HepG2 (cell line): ENCODE measurements around the gene GAL3ST2. TPM values are rescaled to one million over a fixed set of nuclear protein-coding genes. Genes with fewer than 3 reads are reported as not detected.

Experiments used
- AGO1 ChIP-seq: fragments of 200-400 bp; formaldehyde crosslinking; IDR thresholded peaks from 2 replicates; pipeline ENCODE4 v1.6.1; 2017; ENCODE audit warnings: mild to moderate bottlenecking, low read depth, low read length, moderate library complexity; ENCODE audit not compliant: poor library complexity, severe bottlenecking
- KAT8 ChIP-seq: IDR thresholded peaks from 2 replicates; pipeline ENCODE4 v1.6.1; 2016; ENCODE audit warnings: missing genetic modification reagents, missing compliant biosample characterization
- KDM5A ChIP-seq: fragments of 200-600 bp; sonication (generic); IDR thresholded peaks from 2 replicates; pipeline ENCODE4 v1.7.0; 2018; ENCODE audit warnings: antibody characterized with exemption, mild to moderate bottlenecking, low read length, borderline replicate concordance
- KLF9 ChIP-seq: IDR thresholded peaks from 2 replicates; pipeline ENCODE4 v1.6.1; 2016; ENCODE audit warnings: low read depth
- KMT2A ChIP-seq: sonication (generic); formaldehyde crosslinking; IDR thresholded peaks from 2 replicates; pipeline ENCODE4 v1.4.0; 2020; ENCODE audit warnings: missing genetic modification reagents
- PRDM10 ChIP-seq: sonication (generic); formaldehyde crosslinking; IDR thresholded peaks from 2 replicates; pipeline ENCODE4 v1.4.0; 2020; ENCODE audit warnings: low read depth, missing genetic modification reagents
- RXRA ChIP-seq: sonication (generic); formaldehyde crosslinking; IDR thresholded peaks from 2 replicates; pipeline ENCODE4 v1.5.1; 2020; ENCODE audit warnings: missing genetic modification reagents
- SIN3B ChIP-seq: fragments of 150-350 bp; IDR thresholded peaks from 2 replicates; pipeline ENCODE4 v1.6.1; 2014; ENCODE audit warnings: low read length
- SOX5 ChIP-seq: IDR thresholded peaks from 2 replicates; pipeline ENCODE4 v1.6.1; 2016; ENCODE audit warnings: borderline replicate concordance
- TEAD2 ChIP-seq: sonication (generic); formaldehyde crosslinking; IDR thresholded peaks from 2 replicates; pipeline ENCODE4 v1.9.0; 2021; ENCODE audit warnings: missing genetic modification reagents
- TERF1 ChIP-seq: sonication (generic); formaldehyde crosslinking; IDR thresholded peaks from 2 replicates; pipeline ENCODE4 v1.8.0; 2022; ENCODE audit warnings: mild to moderate bottlenecking, missing genetic modification reagents, moderate library complexity
- TIGD3 ChIP-seq: sonication (generic); formaldehyde crosslinking; IDR thresholded peaks from 2 replicates; pipeline ENCODE4 v1.5.1; 2020; ENCODE audit warnings: mild to moderate bottlenecking, missing genetic modification reagents, borderline replicate concordance
- ZNF160 ChIP-seq: sonication (generic); formaldehyde crosslinking; IDR thresholded peaks from 2 replicates; pipeline ENCODE4 v1.8.0; 2022; ENCODE audit warnings: mild to moderate bottlenecking, inconsistent platforms, missing genetic modification reagents
- ZNF235 ChIP-seq: sonication (generic); formaldehyde crosslinking; IDR thresholded peaks from 2 replicates; pipeline ENCODE4 v1.8.1; 2023; ENCODE audit warnings: mild to moderate bottlenecking, missing genetic modification reagents, borderline replicate concordance
- ZNF367 ChIP-seq: sonication (generic); formaldehyde crosslinking; IDR thresholded peaks from 2 replicates; pipeline ENCODE4 v1.4.0; 2020; ENCODE audit warnings: missing genetic modification reagents, borderline replicate concordance
- ZNF468 ChIP-seq: sonication (generic); formaldehyde crosslinking; IDR thresholded peaks from 2 replicates; pipeline ENCODE4 v1.8.0; 2022; ENCODE audit warnings: mild to moderate bottlenecking, moderate library complexity, missing genetic modification reagents
- polyA plus RNA-seq, 8 experiments: library from polyadenylated mRNA; depleted of rRNA in 3 of 8; stranded (reverse) in 7 of 8; unstranded in 1 of 8; fragments of >200 nt; fragmentation: Illumina TruSeq in 4 of 8; extraction: Trizol in 4 of 8; gene quantifications; 2 replicates each; pipeline versions ENCODE4 v1.2.1 to v1.2.3, GENCODE V29; 2011 to 2016; ENCODE audit warnings: low read depth in 4 of 8, missing spikeins in 1 of 8, mixed read lengths in 1 of 8; ENCODE audit not compliant: insufficient read depth in 1 of 8
- total RNA-seq, 5 experiments: library from RNA; depleted of rRNA; stranded (reverse); fragments of >200 nt; fragmentation: Illumina TruSeq; extraction: Trizol; gene quantifications; 2 replicates each; pipeline ENCODE4 v1.2.3, GENCODE V29; 2016; ENCODE audit warnings: low read depth in 1 of 5
- TF ChIP-seq, protein P1 (sequence below): sonication (generic); formaldehyde crosslinking; IDR thresholded peaks from 2 replicates; pipeline ENCODE4 v1.4.0; 2020; ENCODE audit warnings: mild to moderate bottlenecking, missing genetic modification reagents

GAL3ST2 gene
- total and polyA plus RNA-seq, 2 of the 13 experiments (the other 11 are each of a cell fraction or from before 2014, with no cell fraction given): 0.17 to 0.20 TPM

DNA sequence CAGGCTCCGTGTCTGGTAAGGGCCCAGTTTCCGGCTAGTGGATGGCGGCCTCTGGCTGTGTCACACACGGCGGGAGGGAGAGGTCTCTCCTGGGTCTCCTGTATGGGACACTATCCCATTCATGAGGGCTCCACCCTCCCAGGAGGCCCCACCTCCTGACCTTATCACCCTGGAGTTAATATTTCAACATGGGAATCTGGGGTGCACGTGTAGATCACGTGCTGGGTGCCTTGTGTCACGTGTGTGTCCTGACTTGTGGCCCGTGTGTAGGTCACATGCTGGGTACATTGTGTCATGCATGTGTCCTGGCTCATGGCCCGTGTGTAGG lies 42.3 kb downstream of the GAL3ST2 start (continued):
- TF ChIP-seq KMT2A (no peak), TEAD2 (CRISPR knock-in tag) (no peak), TERF1 (no peak), PRDM10 (CRISPR knock-in tag) (no peak), KAT8 (CRISPR knock-in tag) (peak; percentile 69), ZNF367 (CRISPR knock-in tag) (no peak), KDM5A (no peak), TIGD3 (CRISPR knock-in tag) (no peak), AGO1 (no peak), ZNF235 (CRISPR knock-in tag) (peak; percentile 83; the same call in 1 of the 2 replicates), ZNF160 (CRISPR knock-in tag) (peak; percentile 61; the same call in 1 of the 2 replicates), KLF9 (0 out of 2 replicates have a peak, but pooled peaks have one; percentile 78), SIN3B (no peak), SOX5 (CRISPR knock-in tag) (peak; percentile 94), ZNF468 (CRISPR knock-in tag) (0 out of 2 replicates have a peak, but pooled peaks have one; percentile 81), RXRA (peak; percentile 95)
- TF ChIP-seq, protein P1, sequence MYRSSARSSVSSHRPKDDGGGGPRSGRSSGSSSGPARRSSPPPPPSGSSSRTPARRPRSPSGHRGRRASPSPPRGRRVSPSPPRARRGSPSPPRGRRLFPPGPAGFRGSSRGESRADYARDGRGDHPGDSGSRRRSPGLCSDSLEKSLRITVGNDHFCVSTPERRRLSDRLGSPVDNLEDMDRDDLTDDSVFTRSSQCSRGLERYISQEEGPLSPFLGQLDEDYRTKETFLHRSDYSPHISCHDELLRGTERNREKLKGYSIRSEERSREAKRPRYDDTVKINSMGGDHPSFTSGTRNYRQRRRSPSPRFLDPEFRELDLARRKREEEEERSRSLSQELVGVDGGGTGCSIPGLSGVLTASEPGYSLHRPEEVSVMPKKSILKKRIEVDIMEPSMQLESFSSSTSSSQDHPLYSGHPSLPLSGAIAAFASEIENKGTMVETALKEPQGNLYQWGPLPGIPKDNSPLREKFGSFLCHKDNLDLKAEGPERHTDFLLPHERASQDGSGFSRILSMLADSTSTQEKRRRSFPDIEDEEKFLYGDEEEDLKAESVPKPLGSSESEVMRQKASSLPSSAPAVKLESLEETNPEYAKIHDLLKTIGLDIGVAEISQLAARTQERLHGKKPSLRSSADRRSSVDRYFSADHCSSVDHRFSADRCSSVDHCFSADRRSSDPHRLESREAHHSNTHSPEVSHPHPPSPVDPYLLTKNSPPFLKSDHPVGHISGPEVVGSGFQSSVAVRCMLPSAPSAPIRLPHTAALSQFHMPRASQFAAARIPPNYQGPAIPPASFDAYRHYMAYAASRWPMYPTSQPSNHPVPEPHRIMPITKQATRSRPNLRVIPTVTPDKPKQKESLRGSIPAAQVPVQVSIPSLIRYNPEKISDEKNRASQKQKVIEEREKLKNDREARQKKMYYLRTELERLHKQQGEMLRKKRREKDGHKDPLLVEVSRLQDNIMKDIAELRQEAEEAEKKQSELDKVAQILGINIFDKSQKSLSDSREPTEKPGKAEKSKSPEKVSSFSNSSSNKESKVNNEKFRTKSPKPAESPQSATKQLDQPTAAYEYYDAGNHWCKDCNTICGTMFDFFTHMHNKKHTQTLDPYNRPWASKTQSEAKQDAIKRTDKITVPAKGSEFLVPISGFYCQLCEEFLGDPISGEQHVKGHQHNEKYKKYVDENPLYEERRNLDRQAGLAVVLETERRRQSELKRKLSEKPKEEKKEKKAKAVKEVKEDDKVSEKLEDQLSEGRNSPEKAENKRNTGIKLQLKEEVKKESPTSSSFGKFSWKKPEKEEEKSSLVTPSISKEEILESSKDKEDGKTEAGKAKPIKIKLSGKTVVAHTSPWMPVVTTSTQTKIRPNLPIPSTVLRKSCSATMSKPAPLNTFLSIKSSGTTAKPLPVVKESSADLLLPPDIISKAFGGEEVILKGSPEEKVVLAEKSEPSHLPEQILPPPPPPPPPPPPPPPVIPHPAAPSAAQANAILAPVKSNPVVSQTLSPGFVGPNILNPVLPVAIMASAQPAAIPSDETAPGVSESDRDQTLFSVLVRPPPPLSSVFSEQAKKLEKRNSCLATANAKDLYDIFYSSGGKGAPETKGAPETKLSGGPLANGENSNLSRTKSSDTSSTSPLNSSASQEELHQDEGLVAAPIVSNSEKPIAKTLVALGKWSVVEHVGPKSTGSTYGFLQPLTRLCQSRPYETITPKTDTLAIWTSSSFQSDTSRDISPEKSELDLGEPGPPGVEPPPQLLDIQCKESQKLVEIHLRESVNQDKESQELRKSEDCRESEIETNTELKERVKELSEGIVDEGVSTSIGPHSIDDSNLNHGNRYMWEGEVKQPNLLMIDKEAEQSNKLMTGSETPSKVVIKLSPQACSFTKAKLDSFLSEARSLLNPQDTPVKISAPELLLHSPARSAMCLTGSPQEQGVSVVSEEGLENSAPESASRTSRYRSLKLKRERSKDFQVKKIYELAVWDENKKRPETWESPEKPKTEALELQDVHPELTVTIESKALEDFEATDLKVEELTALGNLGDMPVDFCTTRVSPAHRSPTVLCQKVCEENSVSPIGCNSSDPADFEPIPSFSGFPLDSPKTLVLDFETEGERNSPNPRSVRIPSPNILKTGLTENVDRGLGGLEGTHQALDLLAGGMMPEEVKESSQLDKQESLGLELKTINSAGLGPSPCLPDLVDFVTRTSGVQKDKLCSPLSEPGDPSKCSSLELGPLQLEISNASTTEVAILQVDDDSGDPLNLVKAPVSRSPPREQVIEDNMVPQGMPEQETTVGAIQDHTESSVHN (CRISPR knock-in tag): peak; percentile 99
